NCI-H526 treated with DMSO at 0.1 percent for 48 hours (cell line): Measurements from ENCODE around the gene KCNK1.

Experiments
- DNase-seq: peaks from one replicate; lab custom pipeline; 2025; lab: John Stamatoyannopoulos, UW

Gene KCNK1

DNA sequence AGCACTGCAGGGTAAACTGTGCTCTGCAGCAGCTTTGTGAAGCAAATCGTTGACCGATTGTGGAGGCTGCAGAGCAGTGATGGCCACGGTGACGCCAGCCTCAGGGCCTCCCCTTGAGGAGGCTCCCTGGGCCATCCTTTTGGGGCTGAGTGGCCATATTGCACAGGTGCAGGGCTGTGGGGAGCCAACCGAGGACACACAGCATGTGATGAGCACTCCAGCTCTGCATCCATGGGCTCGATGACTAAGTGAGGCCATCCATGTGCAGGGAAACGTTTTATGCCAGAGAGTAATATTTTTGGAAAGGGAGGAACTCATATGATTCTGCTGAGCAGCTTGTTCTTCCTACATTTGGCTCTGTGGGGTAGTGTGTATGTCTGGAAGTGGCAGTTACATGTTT is 24.6 kb downstream of the KCNK1 start:
- no peak for DNase-seq

DNA sequence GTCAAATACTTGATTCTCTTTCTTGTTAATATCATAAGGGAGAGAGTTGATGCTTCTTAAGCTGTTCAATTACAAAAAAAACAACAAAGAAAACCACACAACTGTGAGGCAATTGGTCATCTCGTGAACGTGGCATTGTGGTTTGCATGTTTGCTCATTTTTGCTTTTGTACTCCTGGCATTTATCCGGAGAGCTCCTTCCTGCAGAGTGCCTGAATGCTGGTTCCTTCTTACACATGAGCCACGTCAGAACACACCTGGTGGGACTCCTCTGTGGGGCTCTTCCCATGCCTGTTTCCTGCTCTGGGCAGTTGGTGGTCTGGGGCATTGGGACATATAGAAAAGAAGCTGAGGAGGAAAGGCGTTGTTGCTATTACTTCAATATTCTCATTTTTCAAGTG is 25.7 kb downstream of the KCNK1 start:
- no peak for DNase-seq

DNA sequence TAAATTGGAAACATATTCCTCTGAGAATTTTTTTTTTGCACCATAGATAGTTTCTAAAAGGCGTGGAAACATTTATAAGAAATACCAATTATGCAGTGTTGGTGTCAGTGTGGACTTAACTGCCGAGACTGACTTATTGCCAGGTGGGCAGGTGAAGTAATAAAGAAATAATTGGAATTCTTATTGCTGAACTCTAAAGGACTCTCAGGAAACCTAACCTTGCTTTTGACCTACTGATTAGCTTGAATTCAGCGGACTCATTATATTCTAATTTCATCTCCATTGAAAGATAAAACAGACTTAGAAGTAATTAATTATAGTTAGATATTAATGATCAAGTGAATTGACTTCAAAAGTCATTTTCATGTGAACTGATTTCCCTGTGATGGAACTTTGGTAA is 26.3 kb downstream of the KCNK1 start:
- no peak for DNase-seq

DNA sequence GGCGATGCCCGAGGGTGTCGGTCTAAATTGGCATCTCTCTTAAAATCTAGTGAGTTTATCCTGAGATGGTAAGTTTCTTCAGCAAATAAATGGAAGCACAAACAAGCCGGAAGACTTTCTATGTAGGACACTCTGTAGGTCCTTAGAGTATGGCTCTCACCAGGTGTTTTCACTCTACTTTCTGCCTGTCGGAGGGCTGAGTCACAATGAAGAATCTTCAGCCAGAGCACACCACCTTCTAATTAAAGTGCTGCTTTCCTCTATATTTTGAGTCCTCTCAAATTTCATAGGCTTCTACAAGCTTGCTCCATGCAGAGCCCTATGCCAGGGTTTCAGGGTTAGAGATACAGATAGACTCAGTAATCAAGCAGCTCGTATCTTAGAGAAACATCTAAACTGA is 27.1 kb downstream of the KCNK1 start:
- DNase-seq, result no peak

DNA sequence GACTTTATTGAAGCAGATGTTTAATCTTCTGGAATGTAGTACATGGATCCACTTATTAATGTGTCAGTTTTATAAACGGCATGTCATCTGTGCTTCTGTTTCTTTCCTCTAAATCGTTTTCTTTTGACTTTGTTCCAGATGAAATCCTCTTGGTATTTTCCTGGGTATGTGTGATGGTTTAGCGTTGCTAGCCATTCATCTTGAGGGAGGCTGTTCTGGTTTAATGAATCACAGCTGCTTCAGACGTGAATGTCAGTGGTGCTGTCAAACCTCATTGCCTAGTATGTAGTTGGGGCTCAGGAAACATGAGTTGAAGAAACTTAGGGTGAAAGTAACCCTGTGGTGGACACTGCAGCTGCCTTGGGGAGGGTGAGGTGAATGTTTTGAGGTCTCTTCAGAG is 33.2 kb downstream of the KCNK1 start:
- no peak for DNase-seq

DNA sequence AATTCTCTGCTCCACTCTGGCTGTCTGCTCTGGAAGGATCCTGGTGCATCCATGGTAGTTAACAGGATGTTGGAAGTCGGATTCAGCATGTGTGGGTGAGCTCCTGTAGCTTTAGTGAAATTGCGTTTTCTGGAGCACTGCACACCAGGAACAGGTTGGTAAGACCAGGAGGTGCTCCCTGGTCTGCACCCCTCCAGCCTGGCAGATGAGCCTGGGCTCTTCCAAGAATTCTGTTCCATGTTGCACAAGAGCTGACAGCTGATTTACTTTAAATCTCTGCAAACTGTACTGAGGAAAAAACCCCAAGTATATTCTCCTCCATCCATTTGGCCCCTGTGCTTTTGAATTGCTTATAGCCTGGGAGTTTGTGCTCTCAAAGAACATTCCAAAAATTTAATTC is 33.7 kb downstream of the KCNK1 start:
- DNase-seq, result no peak

DNA sequence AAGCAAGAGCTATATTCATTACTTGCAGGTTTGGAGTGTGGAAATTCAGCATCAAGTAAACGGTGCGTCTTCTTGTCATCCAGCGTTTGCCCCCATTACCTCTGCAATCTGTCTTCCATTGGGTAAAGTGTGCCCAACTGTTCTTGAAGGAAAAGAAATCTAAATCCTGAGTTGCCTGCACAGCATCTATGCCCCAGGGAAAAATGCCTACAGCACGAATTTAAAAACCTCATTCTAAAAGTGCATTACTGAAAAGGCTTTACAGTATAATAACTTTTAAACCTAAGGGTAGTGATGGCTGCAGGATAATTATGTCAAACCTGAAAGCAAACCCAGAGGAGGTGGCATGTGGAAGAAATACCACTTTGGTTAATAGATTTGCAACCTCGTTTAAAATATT is 37.2 kb downstream of the KCNK1 start:
- no peak for DNase-seq

DNA sequence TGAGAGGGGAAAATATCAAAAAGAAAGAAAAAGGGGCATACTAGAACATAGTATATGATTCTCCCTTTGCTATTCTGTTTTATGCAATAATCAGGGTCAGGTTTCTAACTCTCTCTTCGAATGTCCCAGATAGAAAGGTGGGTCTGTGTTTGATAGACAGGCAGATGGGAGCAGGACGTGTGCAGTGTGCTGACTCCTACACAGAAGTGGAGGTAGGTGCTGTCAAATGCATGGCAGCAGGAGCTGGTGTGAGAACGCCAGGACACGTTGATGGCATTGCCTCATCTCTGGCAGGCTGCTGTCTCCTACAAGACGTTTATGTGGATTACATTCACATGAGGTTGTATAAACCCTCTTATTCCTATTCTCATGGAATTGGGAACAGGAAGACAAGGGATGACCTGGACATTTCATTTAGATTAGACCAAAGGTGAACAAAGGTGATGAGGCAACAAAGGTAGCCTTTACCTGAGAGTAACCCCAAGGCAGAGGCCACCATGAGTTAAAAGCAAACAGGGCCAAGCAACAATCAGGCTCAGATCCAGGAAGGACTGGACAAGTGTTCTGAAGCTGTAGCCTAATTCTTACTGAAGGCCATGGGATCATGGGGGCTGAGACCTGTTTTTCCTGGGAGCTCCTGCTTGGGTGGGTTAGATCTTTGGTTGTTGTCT is 37.8 kb downstream of the KCNK1 start:
- no peak for DNase-seq

DNA sequence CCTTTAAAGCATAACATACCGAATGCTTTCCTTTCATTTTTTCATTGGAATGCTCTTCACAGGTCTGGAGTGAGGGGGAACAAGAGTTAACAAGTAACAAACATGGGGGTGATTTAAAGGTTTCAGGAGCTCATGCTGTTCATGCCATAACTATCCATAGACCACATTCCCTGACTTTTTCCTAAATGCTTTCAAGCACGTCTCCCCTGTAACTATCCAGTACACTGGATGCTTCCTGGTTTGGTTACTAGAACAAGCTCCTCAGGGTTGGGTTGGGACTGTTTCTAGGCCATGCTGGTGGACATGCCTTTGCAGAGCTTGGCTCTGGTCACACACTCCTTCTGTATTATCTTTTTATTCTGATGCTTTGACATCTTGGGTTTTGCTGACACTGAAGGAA is 38.6 kb downstream of the KCNK1 start:
- DNase-seq, result no peak

DNA sequence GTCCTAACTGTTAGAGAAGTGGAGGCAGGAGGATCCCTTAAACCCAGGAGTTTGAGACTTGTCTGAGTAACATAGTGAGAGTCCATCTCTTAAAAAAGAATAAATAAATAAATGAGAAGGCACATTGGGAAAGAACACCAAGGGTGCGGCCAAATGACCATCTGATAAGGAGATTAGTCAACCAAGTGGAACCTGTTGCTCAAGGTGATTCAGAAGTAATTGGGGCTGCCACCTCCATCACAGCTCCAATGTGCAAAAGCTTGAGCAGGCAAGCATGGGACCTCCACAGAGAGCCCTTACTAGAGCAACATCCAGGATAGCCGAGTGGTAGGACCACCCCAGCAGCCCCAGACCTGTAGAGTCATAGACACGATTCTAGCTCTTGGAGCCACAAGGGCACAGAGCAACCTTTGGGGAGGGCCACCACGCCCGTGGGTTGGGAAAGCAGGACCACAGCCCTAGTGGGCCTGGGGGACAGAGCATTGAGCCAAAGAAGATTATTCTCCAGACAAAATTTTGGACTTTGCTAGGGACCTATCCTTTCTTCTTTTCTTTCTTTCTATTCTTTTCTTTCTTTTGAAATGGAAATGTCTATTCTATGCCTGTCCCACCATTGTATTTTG is 40.9 kb downstream of the KCNK1 start:
- DNase-seq, result no peak

DNA sequence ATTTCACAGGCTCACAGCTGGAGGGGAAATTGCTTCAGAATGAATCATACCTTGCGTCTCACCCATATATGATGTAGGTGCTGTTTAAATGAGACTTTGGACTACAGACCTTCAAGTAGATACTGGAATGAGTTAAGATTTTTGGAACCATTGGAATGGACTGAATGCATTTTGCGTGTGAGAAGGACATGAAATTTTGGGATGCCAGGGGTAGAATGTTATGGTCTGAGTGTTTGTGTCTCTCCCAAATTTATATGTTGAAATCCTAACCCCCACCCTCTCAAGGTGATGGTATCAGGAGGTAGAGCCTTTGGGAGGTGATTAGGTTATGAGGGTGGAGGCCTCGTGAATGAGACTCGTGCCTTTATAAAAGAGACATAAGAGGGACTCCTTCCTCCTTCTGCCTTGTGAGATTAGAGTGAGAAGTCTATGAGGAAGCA is 41.4 kb downstream of the KCNK1 start:
- DNase-seq, result no peak

DNA sequence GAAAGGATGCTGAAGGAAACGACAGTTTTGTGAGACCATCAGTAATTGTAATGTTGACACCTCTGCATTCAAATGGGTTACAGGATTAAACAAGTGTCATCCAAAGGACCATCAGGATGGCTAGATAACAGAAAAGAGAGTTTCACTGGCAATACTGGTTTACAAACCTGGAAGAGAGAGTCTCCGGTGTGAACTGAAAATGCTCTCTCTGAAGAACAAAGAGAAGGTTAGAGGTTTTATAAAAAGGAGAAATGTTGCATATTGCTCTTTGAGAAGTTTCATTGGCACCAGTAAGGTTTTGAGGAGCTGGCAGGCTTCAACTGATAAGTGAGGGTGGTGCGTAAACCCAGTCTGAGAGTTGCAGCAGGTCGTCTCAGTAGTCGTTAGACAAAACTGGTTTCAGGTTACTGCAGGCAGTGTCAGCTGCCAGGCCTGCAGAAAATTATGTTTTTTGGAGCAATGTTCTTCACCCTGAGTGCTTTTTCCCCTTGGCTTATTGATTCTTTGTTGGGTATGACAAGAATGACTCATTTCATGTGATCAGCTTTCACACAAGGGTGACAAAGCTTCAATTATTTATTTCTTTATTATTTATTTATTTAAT is 42.2 kb downstream of the KCNK1 start:
- DNase-seq, result no peak

DNA sequence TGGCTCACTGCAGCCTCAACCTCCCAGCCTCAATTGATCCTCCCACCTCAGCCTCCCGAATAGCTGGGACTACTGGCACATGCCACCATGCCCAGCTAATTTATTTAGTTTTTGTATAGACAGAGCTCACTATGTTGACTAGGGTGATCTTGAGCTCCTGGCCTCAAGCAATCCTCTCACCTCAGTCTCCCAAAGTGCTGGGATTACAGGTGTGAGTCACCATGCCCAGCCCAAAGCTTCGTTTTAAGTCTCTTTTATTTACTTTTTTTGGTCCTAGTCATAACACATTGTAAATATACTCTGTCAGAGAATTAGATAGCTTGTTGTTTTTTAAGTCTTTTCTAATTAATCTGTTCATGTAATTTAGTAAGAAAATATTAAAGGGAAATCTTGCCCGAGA is 42.8 kb downstream of the KCNK1 start:
- DNase-seq, result no peak

DNA sequence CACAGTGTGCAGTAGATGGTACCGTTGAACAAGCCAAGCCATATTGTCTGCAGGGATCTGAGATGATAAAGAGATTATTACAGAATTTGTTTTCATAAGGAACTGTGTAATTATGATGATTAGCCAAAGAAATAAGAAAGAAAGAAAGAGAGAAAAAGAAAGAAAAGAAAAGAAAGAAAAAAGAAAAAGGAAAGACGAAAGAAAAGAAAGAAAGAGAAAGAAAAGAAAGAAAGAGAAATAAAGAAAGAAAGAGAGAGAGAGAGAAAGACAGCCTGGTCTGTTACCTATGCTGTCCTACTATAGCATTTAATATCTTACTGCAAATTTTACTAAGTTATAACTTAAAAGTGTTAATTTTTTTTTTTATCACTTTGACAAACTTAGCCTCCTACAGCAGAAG is 43.6 kb downstream of the KCNK1 start:
- no peak for DNase-seq

DNA sequence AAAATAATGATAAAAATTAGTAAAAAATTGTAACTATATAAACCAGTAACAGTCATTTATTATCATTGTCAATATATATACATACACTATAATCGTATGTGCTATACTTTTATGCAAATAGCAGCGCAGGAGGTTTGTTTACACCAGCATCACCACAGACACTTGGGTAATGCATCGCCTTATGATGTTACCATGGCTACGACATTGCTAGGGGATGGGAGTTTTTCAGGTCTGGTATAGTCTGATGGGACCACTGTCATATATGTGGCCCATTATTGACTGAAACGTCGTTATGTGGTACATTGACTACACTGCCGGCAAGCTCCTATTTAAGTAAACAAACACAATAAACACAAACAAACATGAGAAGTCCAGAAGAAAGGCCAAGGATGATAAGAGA is 45.6 kb downstream of the KCNK1 start:
- DNase-seq, result no peak

DNA sequence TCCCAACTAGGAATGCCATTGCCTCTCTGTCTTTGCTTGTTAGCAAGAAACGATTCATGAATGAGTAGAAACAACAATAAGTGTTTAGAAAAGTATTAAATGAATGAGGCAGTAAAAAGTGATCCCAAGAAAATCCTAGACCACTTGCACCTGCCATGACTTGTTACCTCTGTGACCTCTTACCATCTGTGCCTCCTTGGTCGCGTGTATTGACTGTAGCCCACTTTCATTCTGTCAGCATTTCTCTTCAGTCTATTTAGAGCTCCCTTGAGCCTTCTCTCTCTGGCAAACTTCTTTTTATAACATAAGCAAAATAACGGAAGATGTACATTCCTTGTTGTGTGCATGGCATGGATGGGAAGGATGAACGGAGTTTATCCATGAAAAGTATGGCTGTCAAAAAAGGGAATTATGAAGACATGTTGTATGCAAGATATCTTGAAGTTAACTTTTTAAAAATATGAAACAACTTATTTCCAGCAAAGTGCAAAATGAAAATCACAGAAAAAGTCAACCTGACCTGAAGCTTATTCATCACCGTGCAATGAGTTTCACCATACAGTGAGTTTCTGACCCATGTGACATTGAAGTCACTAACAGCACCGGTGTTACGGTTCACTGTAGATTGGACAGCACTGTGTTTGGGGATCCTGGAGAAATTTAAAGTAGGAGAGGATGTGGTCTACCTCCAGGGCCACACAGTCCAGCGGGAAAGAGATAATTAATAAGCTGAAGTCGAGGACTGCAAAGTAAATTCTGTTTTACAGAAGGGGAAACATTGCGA is 47.7 kb downstream of the KCNK1 start:
- DNase-seq, result no peak

DNA sequence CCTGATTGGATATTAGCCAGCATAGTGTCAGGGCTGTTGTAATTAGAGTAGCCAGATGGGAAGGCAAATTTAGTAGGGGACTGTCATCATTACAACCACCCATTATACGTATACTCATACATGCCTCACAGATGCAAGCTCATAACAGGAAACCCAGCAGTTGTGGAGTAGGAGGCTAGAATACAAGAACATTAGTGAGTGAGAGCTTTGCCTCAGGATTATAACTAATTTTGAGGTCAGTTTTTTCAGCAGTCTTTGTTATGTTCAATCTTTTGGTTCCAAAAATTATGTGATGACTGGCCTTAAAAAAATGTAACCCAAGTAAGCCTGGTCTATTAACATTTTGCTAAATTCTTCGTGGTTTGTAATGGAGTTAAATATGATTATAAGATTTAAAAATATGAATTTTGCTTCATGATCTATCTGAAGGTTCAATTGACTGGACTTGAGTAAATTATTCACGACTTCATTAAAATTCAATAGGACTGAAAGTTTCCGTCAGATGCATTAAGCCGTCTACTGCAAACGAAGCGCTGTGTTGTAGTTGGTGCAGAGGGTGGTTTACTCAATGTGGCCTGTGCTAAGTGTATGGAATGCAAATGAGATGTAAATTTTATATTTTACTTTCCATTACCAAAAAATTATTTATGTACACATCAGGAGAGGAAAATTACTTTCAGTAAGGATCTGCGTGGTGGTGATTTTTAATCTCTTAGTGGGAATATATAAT is 48.8 kb downstream of the KCNK1 start:
- DNase-seq, result no peak

DNA sequence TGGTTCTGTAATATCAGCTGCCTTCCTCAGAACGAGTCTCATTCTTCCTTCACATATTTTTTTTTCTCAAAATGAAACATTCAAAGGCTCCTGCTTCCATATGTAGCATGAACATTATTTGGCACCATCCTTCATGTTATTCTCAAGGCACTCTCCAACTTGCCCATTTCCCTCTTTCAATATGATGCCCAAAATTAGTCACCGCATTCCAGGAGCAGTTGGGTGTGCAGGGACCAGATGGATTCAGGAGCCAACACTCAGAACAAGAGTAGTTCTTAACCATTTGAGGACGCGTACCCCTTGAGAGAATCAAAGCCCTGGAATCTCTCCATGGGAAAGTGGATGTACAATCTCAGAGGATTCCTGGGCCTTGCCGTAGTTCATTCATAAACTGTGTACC is 50.3 kb downstream of the KCNK1 start:
- no peak for DNase-seq

DNA sequence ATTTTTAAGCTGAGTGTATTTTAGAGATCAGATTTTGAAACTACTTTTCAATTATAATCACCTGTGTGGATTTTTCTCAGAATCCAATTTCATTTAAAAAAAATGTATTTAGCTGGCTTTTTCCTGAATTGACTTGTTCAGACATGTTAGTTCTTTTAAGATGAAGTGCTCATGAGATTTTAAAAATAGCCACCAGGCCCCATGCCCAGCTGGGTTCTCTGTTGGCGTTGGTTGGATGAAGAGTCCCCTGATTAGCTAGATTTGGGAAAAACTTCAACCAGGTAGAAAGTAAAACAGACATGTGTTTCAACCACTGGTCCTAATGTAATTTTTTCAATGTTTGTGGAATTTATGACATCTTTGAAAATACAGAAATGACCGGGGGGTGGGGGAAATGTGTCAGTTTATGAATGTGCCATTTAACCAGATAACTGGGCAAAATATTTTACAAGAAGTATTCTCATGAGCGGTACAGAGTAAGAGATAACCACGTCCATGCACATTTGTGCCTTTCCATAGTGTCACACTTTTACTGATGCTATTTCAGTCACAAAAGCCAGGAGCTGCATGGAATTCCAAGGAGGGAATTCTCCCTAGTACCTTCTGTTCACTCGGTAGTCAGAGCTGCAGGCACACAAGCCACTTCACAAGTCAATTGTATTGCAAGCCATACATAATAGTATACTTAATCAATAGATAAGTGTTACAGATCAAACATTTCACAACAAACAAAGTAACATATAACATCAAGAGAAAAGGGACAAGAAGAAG is 51.1 kb downstream of the KCNK1 start:
- DNase-seq, result no peak

DNA sequence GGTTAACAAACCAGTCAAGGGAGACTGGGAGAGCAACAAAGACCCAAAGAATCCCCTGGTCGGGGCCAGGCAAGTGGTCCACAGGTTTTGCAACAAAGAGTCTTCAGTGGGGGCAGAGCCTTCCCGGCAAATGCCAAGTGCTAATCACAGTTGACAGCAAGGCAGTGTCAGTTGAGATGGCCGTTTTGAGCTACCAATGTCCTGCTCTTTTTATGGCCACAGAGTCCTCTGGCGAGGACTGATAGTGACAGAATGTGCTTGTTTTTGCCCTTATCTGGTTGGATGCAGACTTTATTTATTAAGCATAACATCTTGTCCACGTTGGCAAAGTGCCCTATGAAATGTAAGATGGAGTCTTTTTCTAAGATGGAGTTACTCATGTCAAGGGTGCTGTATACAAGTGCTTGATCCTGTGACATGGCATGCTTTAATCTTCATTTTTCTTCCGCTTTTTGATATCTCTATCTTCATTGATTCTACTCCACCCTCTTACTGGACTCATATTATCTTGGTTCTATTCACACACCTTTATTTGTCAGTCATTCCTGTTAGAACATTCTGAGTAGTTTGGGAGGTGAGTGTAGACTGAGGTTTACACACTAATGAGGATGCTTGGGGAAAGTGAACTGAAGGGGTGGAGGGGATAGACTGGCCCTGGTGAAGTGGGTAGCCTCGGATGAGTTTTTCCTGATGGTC is 51.8 kb downstream of the KCNK1 start:
- DNase-seq, result no peak

DNA sequence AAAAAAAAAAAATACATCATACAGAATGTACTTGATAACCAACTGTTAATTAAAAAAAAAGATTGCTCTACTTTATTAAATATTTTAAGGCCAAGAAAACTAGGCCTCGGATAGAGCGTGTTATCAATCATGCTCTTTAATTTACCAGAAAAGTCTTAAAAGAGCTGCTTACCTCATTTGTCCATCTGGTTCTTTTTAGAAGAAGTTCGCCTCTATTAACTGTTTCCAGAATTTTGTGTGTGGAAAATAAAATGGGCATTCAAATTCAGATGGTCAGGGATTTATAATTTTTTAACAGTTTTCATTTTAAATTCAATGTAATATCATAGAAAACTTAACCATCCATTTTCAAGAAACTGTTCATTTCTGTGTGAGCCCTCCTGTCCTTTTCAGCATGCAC is 53.8 kb downstream of the KCNK1 start:
- DNase-seq, result no peak
